GM21526 (cell line): ENCODE results near the gene RNF113B.

Experiments
- ATAC-seq: cut with Tn5 transposase; IDR thresholded peaks from one replicate; pipeline ENCODE4 v1.9.1; 2021; ENCODE audit warnings: moderate library complexity; ENCODE audit not compliant: unreplicated experiment, low FRiP score

RNF113B gene

DNA sequence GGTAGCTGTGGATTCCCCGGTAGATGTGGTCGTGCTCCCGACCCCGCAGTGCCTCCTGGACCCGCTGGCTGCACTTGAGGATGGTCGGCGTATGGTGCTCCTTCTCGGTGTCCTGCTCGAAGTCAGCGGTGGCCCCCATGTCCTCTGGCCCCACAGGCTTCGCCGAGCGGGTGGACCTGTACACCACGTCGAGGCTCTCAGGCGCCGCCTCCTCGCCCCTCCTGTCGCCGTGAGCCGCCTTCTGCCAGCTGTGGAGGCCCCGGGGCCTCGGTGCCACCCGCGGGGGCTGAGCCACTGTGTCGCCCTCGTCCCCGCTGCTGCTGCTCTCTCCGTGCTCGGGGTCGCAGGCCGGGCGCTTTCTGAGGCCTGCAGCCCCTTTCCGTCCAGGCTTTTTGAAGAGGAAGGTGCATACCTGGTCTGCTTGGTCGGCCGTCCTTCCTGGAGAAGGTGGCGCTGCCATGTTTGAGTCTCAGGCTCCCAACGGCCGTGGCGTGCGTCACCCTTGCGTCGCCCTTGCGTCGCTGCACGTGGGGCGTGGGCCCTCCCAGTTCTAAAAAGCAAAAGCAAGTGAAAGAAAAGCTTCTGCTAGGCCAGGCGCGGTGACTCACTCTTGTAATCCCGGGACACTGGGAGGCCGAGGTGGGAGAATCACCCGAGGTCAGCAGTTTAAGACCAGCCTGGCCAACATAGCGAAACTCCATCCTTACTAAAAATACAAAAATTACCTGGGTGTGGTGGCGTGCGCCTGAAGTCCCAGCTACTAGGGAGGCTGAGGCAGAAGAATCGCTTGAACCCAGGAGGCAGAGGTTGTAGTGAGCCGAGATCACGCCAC, at the start of gene RNF113B:
TSS of gene RNF113B (minus strand) at position 493 of the 832 bp plus-strand sequence. CDS start at position 460, 33 bp downstream.
- no peak for ATAC-seq

DNA sequence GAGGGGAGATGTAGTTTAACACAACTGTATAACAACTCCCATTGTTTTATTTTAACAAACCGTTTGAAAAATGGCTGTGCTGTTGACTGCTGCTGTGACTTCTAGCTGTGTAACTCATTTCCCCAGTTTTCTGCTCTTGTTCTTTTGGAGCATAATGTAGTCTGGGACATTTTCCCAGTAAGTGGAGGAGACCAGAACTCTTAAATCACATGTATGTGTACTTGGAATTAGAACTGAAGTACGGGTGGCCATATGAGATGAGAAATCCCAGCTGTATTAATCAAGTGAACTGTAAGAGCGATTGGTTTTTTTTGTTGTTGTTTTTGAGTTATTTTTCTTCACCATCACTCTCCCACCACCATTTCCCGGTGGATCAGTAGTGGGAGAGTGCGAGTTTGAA, 49.4 kb upstream of the RNF113B start:
- ATAC-seq, result no peak

DNA sequence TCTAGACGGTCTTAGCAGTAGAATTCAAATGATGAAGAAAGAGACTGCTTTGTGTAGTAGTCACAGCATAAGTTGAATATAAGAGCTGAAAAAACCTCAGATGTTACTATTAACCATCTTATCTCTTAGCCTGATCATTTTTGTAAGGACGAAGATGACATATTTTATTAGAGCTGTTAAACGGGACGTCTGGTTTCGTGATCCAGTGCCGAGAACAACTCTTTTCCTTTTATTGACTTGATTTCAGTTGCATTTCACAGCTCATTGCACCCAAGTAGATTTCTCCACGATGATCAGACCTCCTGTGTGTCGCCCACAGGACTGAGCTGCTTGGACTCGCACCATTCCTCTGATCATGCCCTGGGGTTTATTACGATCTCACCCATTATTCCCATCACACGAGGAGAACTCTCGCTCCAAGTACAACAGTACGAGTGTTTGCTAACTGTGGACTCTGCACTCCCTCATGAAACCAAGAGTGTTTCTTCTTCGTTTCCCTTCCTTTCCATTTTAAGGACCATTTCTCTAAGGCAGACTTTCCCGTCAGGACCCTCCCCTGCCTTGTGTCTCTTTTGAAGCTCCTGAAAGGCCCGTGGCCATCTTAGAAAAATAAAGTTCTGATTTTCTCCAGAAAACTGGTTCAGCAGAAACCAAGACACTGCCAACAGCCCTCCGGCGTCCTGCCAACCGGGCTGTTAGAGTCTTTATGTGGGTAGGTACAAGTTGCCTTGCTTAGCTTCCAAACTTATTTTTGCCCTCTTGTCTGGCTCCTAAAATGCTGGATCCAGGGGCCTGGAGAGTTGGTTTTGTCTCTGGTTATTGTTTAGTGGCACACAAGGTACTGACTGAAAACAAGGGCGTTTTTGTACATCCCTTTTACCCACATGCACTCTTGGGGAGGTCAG, 48.2 kb upstream of the RNF113B start:
- ATAC-seq, result no peak

DNA sequence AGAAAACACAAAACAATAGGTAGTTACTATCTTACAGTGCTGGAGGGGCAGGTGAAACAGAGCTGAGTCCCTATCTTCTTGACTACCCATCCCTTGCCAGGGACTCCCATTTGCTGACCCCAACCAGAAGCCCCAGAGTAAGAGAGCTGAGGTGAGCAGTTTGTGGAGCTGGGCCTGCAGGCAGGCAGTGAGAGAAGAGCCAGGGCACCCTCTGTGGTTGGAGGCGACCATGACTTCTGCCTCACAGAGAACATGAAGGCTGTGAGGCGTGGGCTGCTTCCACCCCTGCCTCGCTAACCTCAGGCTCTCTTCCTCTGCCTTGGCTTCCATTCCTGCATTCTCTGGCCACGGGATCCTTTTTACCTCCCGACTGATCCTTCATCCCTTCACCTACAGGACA, 47.5 kb upstream of the RNF113B start:
- no peak for ATAC-seq

- ATAC-seq, result no peak
Observed at GRCh38 chr13:98223741-98224140, 46.7 kb upstream of the RNF113B start.

GRCh38 chr13:98222816-98223215, 45.7 kb upstream of the RNF113B start:
- no peak for ATAC-seq

DNA sequence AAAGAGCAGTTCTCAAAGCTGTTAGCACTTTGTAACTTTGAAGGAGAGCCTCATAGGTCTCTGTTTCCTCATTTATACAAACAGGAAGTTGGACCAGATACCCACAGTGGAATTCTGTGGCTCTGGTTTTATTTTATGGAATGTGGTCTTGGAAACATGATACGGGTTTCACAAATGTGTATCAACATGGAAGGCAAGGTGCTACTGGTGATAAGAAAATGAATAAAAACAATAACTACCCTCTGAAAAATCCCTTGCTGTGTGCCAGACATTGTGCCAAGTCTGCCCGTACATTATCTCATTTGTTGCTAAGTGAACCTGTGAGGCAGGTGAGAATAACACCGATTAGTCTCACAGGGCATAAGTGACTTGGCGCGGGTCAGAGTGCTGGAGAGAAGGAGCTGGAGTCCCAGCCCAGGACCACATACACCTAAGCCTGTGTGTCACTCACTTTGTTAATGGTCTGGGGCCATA, 45.0 kb upstream of the RNF113B start:
- ATAC-seq, result no peak

DNA sequence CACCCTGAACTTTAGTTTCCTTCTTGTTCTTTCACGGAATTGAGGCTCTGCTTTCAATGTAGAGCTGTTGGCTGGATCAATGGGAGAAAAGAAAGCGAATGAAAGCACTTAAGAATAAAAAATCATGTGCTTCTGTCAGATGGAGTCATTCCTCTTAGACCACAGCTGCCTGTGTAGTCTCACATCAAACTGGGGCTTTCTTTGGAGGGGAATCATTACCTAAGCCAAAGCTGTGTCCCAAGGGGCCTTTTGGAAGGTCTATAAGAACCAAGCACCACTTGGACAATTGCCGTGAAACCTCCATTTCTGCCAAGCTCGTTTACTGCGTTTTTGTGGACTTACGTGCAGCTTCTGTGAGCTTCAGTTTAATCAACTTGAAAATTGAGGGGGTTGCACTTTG, 44.2 kb upstream of the RNF113B start:
- no peak for ATAC-seq

DNA sequence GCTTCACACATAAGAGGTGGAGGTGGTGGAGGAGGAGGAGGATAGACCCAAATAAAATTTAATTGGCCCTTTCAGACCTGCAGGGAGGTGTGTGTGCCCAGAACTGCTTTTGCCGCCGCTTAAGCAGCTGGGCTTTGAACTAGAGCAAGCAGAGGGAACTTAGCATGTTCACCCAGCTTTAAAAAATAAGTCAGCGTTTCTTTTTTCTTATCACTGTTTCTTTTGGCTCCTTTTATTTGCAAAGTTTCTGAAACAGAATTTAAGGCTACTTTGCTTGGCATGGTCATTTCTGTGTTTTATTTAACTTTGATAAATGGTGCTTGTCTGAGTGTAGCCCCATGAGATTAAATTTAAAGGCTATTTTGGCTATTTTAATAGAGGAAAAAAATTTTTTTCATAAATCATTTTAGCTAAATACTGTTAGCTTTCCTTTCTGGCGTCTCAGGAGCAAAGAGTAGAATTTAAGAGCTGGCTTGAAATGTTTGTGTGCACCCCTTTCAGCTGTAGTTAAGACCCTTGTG, 43.3 kb upstream of the RNF113B start:
- ATAC-seq, result no peak

DNA sequence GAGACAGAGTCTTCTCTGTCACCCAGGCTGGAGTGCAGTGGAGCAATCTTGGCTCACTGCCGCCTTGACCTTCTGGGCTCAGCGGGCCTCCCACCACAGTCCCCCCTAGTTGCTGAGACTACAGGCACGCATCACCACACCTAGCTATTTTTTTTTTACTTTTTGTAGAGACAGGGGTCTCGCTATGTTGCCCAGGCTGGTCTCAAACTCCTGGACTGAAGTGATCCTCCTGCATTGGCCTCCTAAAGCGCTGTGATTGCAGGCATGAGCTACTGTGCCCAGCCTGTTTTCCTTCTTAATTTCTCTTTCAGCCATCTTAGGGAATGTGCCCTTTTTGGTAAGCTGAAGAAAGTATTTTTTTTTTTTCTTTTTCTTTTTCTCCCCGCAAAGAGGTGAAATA, 42.6 kb upstream of the RNF113B start:
- no peak for ATAC-seq

DNA sequence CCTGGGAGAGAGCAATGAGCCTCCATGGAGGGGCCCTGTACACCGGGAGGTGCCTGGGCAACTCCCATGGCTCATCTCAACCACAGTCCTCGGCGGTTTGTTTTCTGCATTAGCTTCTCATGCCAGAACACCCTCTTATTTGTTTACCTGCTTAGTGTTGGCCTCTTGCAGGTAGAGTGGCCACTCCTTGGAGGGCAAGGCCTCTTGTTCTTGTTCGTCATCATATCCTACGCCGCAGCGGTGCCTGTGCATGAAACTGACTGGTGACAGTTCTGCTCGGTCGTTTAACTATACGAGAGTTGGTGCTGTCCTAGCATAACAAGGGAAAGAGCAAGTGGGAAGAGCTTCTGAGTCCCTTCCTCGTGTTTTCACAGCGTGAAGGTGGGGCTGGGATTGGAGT, 40.5 kb upstream of the RNF113B start:
- ATAC-seq, result no peak

DNA sequence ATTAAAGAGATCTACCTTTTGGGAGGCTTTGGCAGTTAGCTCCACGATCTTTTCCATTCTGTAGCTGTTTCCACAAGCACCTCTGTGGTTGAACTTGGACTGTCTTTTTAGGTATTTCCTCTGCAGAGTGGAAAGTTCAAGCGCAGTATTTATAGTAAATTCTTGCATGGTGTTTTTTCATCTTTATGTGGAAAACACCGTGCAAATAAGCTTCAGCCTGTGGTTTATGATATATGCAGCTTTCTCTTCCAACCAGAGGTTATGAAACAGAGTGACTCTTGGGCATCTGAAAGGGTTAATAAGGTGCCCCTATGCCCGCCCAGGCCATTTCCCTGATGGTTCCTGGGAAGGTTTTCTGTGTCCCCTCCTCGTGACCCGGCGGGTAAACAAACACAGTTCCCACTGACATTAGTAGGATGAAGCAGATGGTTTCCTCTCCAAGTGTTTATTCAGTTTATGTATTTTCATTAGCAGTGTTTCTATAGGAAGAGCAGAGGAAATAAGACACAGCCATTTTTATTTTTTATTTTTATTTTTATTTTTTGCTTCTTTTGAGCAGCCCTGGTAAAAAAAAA, 39.7 kb upstream of the RNF113B start:
- ATAC-seq, result no peak

- no peak for ATAC-seq
Observed at GRCh38 chr13:98216135-98216565, 39.1 kb upstream of the RNF113B start.

DNA sequence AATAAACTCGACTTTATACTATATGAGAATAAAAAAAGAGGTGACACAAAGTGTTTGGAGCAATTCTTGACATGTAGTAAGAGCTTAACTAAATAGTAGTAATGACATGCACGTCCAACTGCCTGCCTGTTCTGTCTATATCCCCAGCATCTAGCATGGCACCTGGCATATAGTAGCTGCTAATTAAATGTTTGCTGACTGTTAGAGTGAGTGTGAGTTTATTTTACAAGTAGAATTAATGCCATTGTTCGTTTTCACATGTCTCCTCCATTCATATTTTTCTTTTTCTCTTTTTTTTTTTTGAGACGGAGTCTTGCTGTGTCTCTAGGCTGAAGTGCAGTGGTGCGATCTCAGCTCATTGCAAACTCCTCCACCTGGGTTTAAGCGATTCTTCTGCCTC, 38.4 kb upstream of the RNF113B start:
- ATAC-seq, result no peak

GRCh38 chr13:98214707-98215106, 37.6 kb upstream of the RNF113B start:
- no peak for ATAC-seq

DNA sequence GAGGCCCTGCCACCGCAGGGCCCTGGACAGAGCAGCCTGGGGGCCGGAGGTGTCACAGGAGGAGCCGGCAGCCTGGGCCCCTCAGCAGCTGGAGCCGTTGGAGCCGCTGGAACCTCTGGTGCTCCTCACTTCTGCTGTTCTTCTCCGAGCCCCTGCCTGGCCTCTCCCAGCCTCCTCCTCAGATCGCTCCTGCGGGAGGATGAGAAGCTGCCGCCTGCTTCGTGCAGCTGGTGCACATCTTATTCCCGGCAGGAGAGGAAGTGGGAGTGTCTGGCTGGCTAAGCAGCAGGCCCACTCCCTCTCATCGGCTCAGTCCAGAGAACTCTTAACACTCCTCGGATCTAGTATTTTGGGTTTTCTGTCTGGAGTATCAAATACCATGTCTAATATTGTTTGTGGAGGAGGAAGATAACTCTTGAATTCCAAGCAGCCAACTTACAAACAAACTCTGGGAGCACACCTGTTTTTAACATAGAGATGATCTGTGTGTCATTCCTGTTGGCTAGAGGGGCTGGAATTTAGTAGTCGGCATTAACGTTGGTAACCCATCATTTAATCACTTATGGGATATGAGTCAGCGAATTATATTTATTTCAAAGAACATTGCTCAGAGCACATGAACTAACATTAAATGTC, 37.1 kb upstream of the RNF113B start:
- ATAC-seq, result no peak

- no peak for ATAC-seq
Observed at GRCh38 chr13:98213354-98213753, 36.3 kb upstream of the RNF113B start.

DNA sequence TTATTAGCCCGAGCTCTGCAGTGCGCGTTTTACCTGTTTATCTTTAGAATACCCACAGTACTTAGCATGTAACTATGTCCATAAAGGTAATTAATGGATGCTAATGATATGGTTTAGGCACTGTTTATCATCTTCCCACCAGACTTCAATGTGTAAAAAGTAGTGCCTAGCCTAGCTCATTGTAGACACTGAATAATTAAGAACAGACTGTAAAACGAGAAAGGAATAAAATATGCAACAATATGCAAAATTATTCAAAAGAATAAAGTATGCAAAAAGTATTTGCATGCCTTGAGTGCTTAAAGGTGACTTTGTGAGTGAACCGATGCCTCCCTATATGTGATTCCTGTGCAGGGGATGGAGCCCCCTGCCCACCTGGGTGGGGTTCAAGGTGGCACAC, 35.7 kb upstream of the RNF113B start:
- ATAC-seq, result no peak

GRCh38 chr13:98208606-98209005, 31.5 kb upstream of the RNF113B start:
- ATAC-seq, result no peak

- no peak for ATAC-seq
Observed at GRCh38 chr13:98207416-98207815, 30.3 kb upstream of the RNF113B start.
